HepG2 (cell line): ENCODE data around the gene TPD52L2. TPM values are rescaled to one million over a fixed set of nuclear protein-coding genes. Genes with fewer than 3 reads are reported as not detected.

ENCODE experiments used
- ATAC-seq: fragments of 200-7000 bp; cut with Tn5 transposase; 3 replicates; pipeline ENCODE4 v1.9.1; 2020; ENCODE audit warnings: mild to moderate bottlenecking, moderate library complexity
- BruUV-seq: library from RNA; stranded (reverse); fragments of 400-500 nt; replicated peaks from 2 replicates; lab custom pipeline; 2021; lab: Mats Ljungman, UMichigan
- CTCF ChIA-PET: fragments of 300-600 bp; formaldehyde crosslinking; extraction: SDS; loops from one replicate; lab custom pipeline; 2021; ENCODE audit warnings: low total read pairs, inconsistent platforms, low intra/inter-chr PET ratio; lab: Yijun Ruan, JAX
- POLR2A ChIA-PET: fragments of 350-600 bp; sonication (Branson Sonifier 250); formaldehyde crosslinking; loops from one replicate; lab custom pipeline; 2020; ENCODE audit warnings: antibody characterized with exemption, inconsistent platforms; lab: Yijun Ruan, JAX
- DNase-seq: peaks from one replicate; pipeline ENCODE4 v3.0.0-alpha.2; 2015; ENCODE audit warnings: low spot score
- FAIRE-seq: peaks from 3 replicates; lab custom pipeline; 2011; peaks lifted over from hg19 to GRCh38; lab: Jason Lieb, UNC
- H2AFZ ChIP-seq: one replicate; pipeline ENCODE4 v1.6.1; 2011; ENCODE audit warnings: low read length, inconsistent platforms
- H3K27ac ChIP-seq: fragments of 300-600 bp; 3 replicates; pipeline ENCODE4 v1.8.0; 2011; ENCODE audit warnings: mixed run types, mild to moderate bottlenecking, mixed read lengths, low read length, inconsistent platforms; ENCODE audit not compliant: insufficient read depth; ENCODE audit errors: extremely low read length
- H3K27me3 ChIP-seq, 2 experiments: fragments of 200-600 bp in 1 of 2; 2 replicates in 1 of 2; 3 replicates in 1 of 2; pipeline versions ENCODE4 v1.6.0 to v1.8.0; 2011; ENCODE audit warnings: low read length in 2 of 2, mild to moderate bottlenecking in 2 of 2, moderate library complexity in 2 of 2, inconsistent platforms in 1 of 2; ENCODE audit not compliant: insufficient read depth in 2 of 2, control insufficient read depth in 1 of 2
- H3K36me3 ChIP-seq, 2 experiments: fragments of 200-600 bp in 1 of 2; replicated peaks in 1 of 2; 2 replicates in 1 of 2; 3 replicates in 1 of 2; pipeline versions ENCODE4 v1.5.1 to v1.8.0; 2011; ENCODE audit warnings: low read length in 2 of 2, inconsistent platforms in 1 of 2; ENCODE audit not compliant: insufficient read depth in 2 of 2, control insufficient read depth in 1 of 2
- H3K4me1 ChIP-seq: 2 replicates; pipeline ENCODE4 v1.5.1; 2012; ENCODE audit warnings: low read length, inconsistent platforms; ENCODE audit not compliant: insufficient read depth
- H3K4me2 ChIP-seq: 2 replicates; pipeline ENCODE4 v1.6.0; 2011; ENCODE audit warnings: low read depth, low read length, inconsistent platforms
- H3K4me3 ChIP-seq, 3 experiments: fragments of 200-600 bp in 1 of 3; sonication (generic), shearing (Covaris generic) in 1 of 3; replicated peaks in 1 of 3; 2 replicates each; pipeline ENCODE4 v1.5.1; 2011 to 2016; ENCODE audit warnings: low read length in 3 of 3, inconsistent platforms in 2 of 3, low read depth in 2 of 3, mild to moderate bottlenecking in 2 of 3, control low read depth in 1 of 3, mixed read lengths in 1 of 3; ENCODE audit not compliant: insufficient read depth in 1 of 3
- H3K79me2 ChIP-seq: one replicate; pipeline ENCODE4 v1.6.1; 2011; ENCODE audit warnings: low read length, inconsistent platforms; ENCODE audit not compliant: insufficient read depth
- H3K9ac ChIP-seq: 2 replicates; pipeline ENCODE4 v1.6.0; 2011; ENCODE audit warnings: mild to moderate bottlenecking, low read depth, low read length, inconsistent platforms; ENCODE audit not compliant: insufficient read depth
- H3K9me3 ChIP-seq: 2 replicates; pipeline ENCODE4 v1.5.1; 2012; ENCODE audit warnings: mild to moderate bottlenecking, low read length
- H4K20me1 ChIP-seq: 2 replicates; pipeline ENCODE4 v1.6.0; 2011; ENCODE audit warnings: inconsistent platforms, mild to moderate bottlenecking, low read length, moderate library complexity; ENCODE audit not compliant: insufficient read depth
- CBX5 ChIP-seq: sonication (generic); formaldehyde crosslinking; IDR thresholded peaks from 2 replicates; pipeline ENCODE4 v1.4.0; 2020; ENCODE audit warnings: missing genetic modification reagents, borderline replicate concordance
- EEA1 ChIP-seq: sonication (generic); formaldehyde crosslinking; IDR thresholded peaks from 2 replicates; pipeline ENCODE4 v1.5.1; 2020; ENCODE audit warnings: mild to moderate bottlenecking, missing genetic modification reagents, borderline replicate concordance
- HINFP ChIP-seq: sonication (generic); formaldehyde crosslinking; IDR thresholded peaks from 2 replicates; pipeline ENCODE4 v1.4.0; 2020; ENCODE audit warnings: low read depth, mild to moderate bottlenecking, missing genetic modification reagents
- KDM3A ChIP-seq: IDR thresholded peaks from 2 replicates; pipeline ENCODE4 v1.6.1; 2018; ENCODE audit warnings: low read depth, missing compliant biosample characterization
- KDM5A ChIP-seq: fragments of 200-600 bp; sonication (generic); IDR thresholded peaks from 2 replicates; pipeline ENCODE4 v1.7.0; 2018; ENCODE audit warnings: antibody characterized with exemption, mild to moderate bottlenecking, low read length, borderline replicate concordance
- KLF15 ChIP-seq: sonication (generic); formaldehyde crosslinking; IDR thresholded peaks from 2 replicates; pipeline ENCODE4 v1.8.1; 2023; ENCODE audit warnings: borderline replicate concordance, mild to moderate bottlenecking, inconsistent platforms, missing genetic modification reagents, mixed read lengths
- MAZ ChIP-seq, 2 experiments: sonication (generic) in 1 of 2; formaldehyde crosslinking in 1 of 2; IDR thresholded peaks; 2 replicates each; pipeline versions ENCODE4 v1.5.0 to v1.6.1; 2012 to 2020; ENCODE audit warnings: low read depth in 2 of 2, mild to moderate bottlenecking in 2 of 2, borderline replicate concordance in 1 of 2, improper control_type of control experiment in 1 of 2, low read length in 1 of 2, missing genetic modification reagents in 1 of 2, moderate library complexity in 1 of 2
- NBN ChIP-seq: fragments of 450-650 bp; conservative IDR thresholded peaks from 2 replicates; pipeline ENCODE4 v1.6.1; 2017
- NPAS2 ChIP-seq: sonication (generic); formaldehyde crosslinking; IDR thresholded peaks from 2 replicates; pipeline ENCODE4 v1.8.0; 2022; ENCODE audit warnings: mild to moderate bottlenecking, missing genetic modification reagents, borderline replicate concordance
- NR2C2 ChIP-seq: sonication (generic); formaldehyde crosslinking; IDR thresholded peaks from 2 replicates; pipeline ENCODE4 v1.4.0; 2020; ENCODE audit warnings: missing genetic modification reagents, mild to moderate bottlenecking, moderate library complexity, borderline replicate concordance
- ZBTB7A ChIP-seq: sonication (generic); formaldehyde crosslinking; IDR thresholded peaks from 2 replicates; pipeline ENCODE4 v1.8.0; 2022; ENCODE audit warnings: mild to moderate bottlenecking, missing genetic modification reagents
- ZNF124 ChIP-seq: sonication (generic); formaldehyde crosslinking; IDR thresholded peaks from 2 replicates; pipeline ENCODE4 v1.4.0; 2020; ENCODE audit warnings: missing genetic modification reagents
- ZNF235 ChIP-seq: sonication (generic); formaldehyde crosslinking; IDR thresholded peaks from 2 replicates; pipeline ENCODE4 v1.8.1; 2023; ENCODE audit warnings: mild to moderate bottlenecking, missing genetic modification reagents, borderline replicate concordance
- ZNF333 ChIP-seq: sonication (generic); formaldehyde crosslinking; IDR thresholded peaks from 2 replicates; pipeline ENCODE4 v1.4.0; 2020; ENCODE audit warnings: mild to moderate bottlenecking, missing genetic modification reagents, borderline replicate concordance
- ZNF343 ChIP-seq: sonication (generic); formaldehyde crosslinking; IDR thresholded peaks from 2 replicates; pipeline ENCODE4 v1.4.0; 2020; ENCODE audit warnings: mild to moderate bottlenecking, missing genetic modification reagents
- ZNF678 ChIP-seq: sonication (generic); formaldehyde crosslinking; IDR thresholded peaks from 2 replicates; pipeline ENCODE4 v1.4.0; 2020; ENCODE audit warnings: mild to moderate bottlenecking, missing genetic modification reagents
- ZNF766 ChIP-seq: sonication (generic); formaldehyde crosslinking; IDR thresholded peaks from 2 replicates; pipeline ENCODE4 v1.5.0; 2020; ENCODE audit warnings: missing genetic modification reagents, borderline replicate concordance
- WGBS: methylation state at CpG from one replicate; pipeline ENCODE4 v1.1.6; 2017; ENCODE audit warnings: low lambda C conversion rate; 5-methylcytosine and 5-hydroxymethylcytosine counted together
- in situ Hi-C: cut with HindIII; loops from 2 replicates; pipeline ENCODE4 v1.10.0; 2017; ENCODE audit warnings: low pct_unique_long_range_greater_than_20kb; ENCODE audit not compliant: extremely low pct_ligation_motif_present
- intact Hi-C: fragments of 100-400 bp; cut with micrococcal nuclease; formaldehyde crosslinking; loops from one replicate; pipeline ENCODE4 v1.10.0; 2022; ENCODE audit not compliant: unreplicated experiment
- polyA plus RNA-seq, 8 experiments: library from polyadenylated mRNA; depleted of rRNA in 3 of 8; stranded (reverse) in 7 of 8; unstranded in 1 of 8; fragments of >200 nt; fragmentation: Illumina TruSeq in 4 of 8; extraction: Trizol in 4 of 8; gene quantifications; 2 replicates each; pipeline versions ENCODE4 v1.2.1 to v1.2.3, GENCODE V29; 2011 to 2016; ENCODE audit warnings: low read depth in 4 of 8, missing spikeins in 1 of 8, mixed read lengths in 1 of 8; ENCODE audit not compliant: insufficient read depth in 1 of 8
- total RNA-seq, 5 experiments: library from RNA; depleted of rRNA; stranded (reverse); fragments of >200 nt; fragmentation: Illumina TruSeq; extraction: Trizol; gene quantifications; 2 replicates each; pipeline ENCODE4 v1.2.3, GENCODE V29; 2016; ENCODE audit warnings: low read depth in 1 of 5
- TF ChIP-seq, protein P1 (sequence below): IDR thresholded peaks from 2 replicates; pipeline ENCODE4 v1.4.0; 2020; ENCODE audit warnings: mild to moderate bottlenecking, missing genetic modification reagents

Gene TPD52L2
- total and polyA plus RNA-seq, 2 of the 13 experiments (the other 11 are each of a cell fraction or from before 2014, with no cell fraction given), result 156 to 184 TPM

GRCh38 chr20:63892402-63892801, 27.3 kb downstream of the TPD52L2 start (continued):
- TF ChIP-seq, protein P1, sequence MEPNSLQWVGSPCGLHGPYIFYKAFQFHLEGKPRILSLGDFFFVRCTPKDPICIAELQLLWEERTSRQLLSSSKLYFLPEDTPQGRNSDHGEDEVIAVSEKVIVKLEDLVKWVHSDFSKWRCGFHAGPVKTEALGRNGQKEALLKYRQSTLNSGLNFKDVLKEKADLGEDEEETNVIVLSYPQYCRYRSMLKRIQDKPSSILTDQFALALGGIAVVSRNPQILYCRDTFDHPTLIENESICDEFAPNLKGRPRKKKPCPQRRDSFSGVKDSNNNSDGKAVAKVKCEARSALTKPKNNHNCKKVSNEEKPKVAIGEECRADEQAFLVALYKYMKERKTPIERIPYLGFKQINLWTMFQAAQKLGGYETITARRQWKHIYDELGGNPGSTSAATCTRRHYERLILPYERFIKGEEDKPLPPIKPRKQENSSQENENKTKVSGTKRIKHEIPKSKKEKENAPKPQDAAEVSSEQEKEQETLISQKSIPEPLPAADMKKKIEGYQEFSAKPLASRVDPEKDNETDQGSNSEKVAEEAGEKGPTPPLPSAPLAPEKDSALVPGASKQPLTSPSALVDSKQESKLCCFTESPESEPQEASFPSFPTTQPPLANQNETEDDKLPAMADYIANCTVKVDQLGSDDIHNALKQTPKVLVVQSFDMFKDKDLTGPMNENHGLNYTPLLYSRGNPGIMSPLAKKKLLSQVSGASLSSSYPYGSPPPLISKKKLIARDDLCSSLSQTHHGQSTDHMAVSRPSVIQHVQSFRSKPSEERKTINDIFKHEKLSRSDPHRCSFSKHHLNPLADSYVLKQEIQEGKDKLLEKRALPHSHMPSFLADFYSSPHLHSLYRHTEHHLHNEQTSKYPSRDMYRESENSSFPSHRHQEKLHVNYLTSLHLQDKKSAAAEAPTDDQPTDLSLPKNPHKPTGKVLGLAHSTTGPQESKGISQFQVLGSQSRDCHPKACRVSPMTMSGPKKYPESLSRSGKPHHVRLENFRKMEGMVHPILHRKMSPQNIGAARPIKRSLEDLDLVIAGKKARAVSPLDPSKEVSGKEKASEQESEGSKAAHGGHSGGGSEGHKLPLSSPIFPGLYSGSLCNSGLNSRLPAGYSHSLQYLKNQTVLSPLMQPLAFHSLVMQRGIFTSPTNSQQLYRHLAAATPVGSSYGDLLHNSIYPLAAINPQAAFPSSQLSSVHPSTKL (CRISPR knock-in tag), result no peak

DNA sequence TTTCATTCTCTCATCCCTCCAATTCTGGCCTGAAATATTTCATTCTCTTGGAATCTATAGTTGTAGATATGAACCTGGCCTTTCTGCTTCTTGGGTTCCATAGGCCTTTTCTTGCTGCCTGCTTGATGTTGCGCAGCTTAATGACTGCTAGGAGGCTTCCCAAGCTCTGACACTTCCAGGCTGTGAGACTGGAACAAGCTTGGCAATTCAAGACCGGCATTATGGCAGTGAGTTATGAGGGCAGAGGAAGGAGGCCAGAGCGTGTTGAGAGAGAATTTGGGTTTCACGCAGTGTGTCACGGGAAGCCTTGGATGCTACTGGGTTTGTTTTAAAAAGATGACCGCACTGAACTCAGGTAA, 28.9 kb downstream of the TPD52L2 start:
- H3K4me2 ChIP-seq, result peak overlapping the region; percentile 94
- no peak for FAIRE-seq
- peaks cover 22 to 37% of the 10 kb centered on the region in 2 experiments for H3K36me3 ChIP-seq
- BruUV-seq, result no TSS peak
- peaks cover 32% of the 10 kb centered on the region for H3K79me2 ChIP-seq
- CTCF ChIA-PET, result no interaction called here
- H3K4me1 ChIP-seq, result peaks cover 34% of the 10 kb centered on the region
- no peak for DNase-seq
- POLR2A ChIA-PET, result interaction anchor here (0.7 to 4.7 kb wide), 7 partner anchors 9 to 295 kb away, joined by 3 to 71 read pairs (median 4); partner anchors contain the start of genes TPD52L2 and UCKL1
- no peaks in the 10 kb centered on the region for H3K9me3 ChIP-seq
- H3K27ac ChIP-seq, result no peak overlapping the region
- intact Hi-C loops, result loop anchor here (2.0 kb wide), 1 partner anchor 29 kb away; the partner anchor contains the start of gene TPD52L2
- in situ Hi-C loops, result no loop called here
- peak overlapping the region; percentile 59 for H3K9ac ChIP-seq
- ATAC-seq, result no peak; the same call in 1 of the 3 replicates
- 50% methylated on average over 6 of the region's 6 CpGs for WGBS
- H3K27me3 ChIP-seq, result no peaks in the 10 kb centered on the region; a peak in 1 of 5 replicates
- H2AFZ ChIP-seq, result no peak overlapping the region
- H3K4me3 ChIP-seq, result peak overlapping the region; percentile 65 to 82 (median 77); a peak in 5 of 6 replicates
- H4K20me1 ChIP-seq, result peaks cover 28% of the 10 kb centered on the region; the same call in 1 of the 2 replicates
- no peak for TF ChIP-seq ZNF235
- TF ChIP-seq MAZ (IDR thresholded peaks at IDR 0.05; ENCODE audit: borderline replicate concordance, low read depth, low read length), result no peak
- no peak for TF ChIP-seq MAZ (CRISPR knock-in tag; IDR thresholded peaks at IDR 0.05; ENCODE audit: low read depth)
- TF ChIP-seq EEA1 (CRISPR knock-in tag), result no peak
- no peak for TF ChIP-seq ZNF678 (CRISPR knock-in tag)
- no peak for TF ChIP-seq ZNF343 (CRISPR knock-in tag)
- no peak for TF ChIP-seq ZNF124 (CRISPR knock-in tag)
- no peak for TF ChIP-seq NPAS2 (CRISPR knock-in tag)
- TF ChIP-seq CBX5, result peak; percentile 33; the same call in 1 of the 2 replicates
- TF ChIP-seq NBN, result no peak
- 0 out of 2 replicates have a peak, but pooled peaks have one; percentile 15 for TF ChIP-seq ZNF333 (CRISPR knock-in tag)
- TF ChIP-seq ZBTB7A (CRISPR knock-in tag), result no peak
- no peak for TF ChIP-seq ZNF766 (CRISPR knock-in tag)
- TF ChIP-seq KLF15 (CRISPR knock-in tag), result no peak
- 0 out of 2 replicates have a peak, but pooled peaks have one; percentile 17 for TF ChIP-seq NR2C2
- peak; percentile 4; the same call in 1 of the 2 replicates for TF ChIP-seq HINFP
- no peak for TF ChIP-seq KDM3A (CRISPR knock-in tag)
- no peak for TF ChIP-seq KDM5A
